C4-2B (cell line): ENCODE data around the gene FAP.

Experiments
- CTCF ChIP-seq: fragments of 450-650 bp; conservative IDR thresholded peaks from 2 replicates; pipeline ENCODE4 v1.5.1; 2017; ENCODE audit warnings: mild to moderate bottlenecking
- ZFX ChIP-seq: fragments of 450-650 bp; IDR thresholded peaks from 2 replicates; pipeline ENCODE4 v1.6.1; 2017

- TF ChIP-seq CTCF: no peak
- TF ChIP-seq ZFX: no peak
Measured at GRCh38 chr2:162211732-162212131, 31.5 kb downstream of the FAP start.
